NCI-H146 treated with DMSO at 0.1 percent for 48 hours (cell line): ENCODE data around the gene CD40LG.

Experiments used
- DNase-seq: peaks from one replicate; lab custom pipeline; 2025; ENCODE audit not compliant: unreplicated experiment; lab: John Stamatoyannopoulos, UW

CD40LG gene

GRCh38 chrX:136647677-136648360, at the start of gene CD40LG:
TSS of gene CD40LG (plus strand) at chrX:136648158. CDS start at chrX:136648249, 91 bp downstream.
- DNase-seq, result no peak

DNA sequence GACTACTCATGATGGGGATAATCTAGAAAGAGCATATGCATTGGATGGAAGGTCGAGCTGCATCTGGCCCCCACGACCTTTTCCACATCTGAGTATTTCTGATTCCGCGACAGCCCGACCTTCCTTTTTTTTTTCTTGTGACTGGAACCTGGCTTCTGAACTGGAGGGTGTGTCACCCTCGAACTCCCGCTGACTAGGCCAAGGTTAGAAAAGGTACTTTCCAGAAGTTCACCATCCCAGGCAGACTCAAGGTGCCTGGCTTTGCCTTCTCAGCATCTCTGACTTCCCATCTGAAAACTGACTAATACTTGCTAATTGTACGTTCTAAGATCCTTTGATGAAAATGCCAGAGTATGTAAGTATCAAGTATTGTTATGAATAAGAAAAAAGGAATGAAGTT, 49.3 kb upstream of the CD40LG start:
- no peak for DNase-seq

GRCh38 chrX:136600059-136600458, 47.9 kb upstream of the CD40LG start:
- no peak for DNase-seq

DNA sequence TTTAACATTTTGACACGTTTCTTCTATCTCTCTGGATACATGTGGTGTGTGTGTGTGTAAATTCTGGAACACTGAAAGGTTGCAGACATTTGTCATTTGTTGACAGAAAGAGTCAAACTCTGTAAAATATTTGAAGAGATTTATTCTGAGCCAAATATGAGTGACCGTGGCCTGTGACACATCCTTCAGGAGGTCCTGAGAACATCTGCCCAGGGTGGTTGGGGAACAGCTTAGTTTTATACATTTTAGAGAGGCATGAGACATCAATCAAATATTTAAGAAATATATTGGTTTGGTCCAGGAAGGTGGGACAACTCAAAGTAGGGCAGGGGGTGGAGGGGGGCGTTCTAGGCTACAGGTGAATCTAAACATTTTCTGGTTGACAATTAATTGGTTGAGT, 40.7 kb upstream of the CD40LG start:
- no peak for DNase-seq

DNA sequence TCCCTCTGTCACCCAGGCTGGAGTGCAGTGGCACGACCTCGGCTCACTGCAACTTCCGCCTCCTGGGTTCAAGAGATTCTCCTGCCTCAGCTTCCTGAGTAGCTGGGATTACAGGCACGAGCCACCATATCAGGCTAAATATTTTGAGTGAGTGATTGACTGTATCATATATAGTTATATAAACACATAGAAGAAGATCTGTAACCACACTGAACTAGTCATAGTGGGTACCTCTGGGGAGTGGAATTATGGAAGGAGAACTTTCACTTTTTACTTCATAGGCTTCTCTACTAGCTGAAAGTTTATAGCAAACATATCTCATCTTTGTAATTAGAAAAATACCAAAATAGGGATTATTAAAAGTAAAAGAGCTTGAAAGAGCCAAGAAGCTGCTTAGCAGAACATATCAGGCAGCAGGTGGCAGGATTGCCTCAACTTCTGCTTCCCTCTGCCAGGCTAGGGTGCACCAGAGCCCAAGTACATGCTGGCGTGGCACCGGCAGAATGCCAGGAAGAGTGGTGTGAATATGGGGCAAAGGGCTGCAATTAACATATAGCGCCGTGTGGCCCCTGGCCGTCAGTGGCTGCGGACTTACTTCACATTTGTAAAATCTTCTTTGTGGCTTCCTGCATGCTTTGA, 39.5 kb upstream of the CD40LG start:
- no peak for DNase-seq

GRCh38 chrX:136616987-136617685, 30.8 kb upstream of the CD40LG start:
- DNase-seq, result no peak

DNA sequence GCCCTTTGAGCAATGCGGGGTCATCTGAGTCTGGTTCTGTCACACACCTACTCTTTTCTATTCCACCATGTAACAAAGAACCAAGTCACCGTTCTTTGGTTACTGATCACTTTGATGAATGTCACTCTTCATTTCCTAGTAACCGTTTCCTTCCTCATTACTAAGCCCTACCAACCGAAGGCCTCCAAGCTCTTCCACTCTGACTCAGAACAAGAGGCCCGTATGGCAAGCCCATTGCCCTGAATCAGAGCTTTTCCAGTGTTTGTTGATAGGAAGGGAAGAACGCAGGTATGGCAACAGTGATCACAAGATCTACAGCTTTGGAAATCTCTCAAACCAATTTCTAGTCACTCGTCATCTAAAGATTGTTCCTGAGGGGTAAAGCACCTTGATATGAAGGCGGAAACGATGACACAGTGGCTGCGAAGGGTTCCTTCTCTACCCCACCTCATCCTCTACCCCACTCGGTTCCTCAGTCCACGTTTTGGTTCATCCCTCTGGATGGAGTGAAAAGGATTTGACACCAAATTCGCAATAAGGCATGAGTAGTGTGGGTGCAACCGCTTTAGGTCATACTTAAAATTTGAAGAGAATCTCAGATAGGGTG, 28.0 kb upstream of the CD40LG start:
- DNase-seq, result no peak

- DNase-seq, result no peak
These were observed 27.2 kb upstream of the CD40LG start for GRCh38 chrX:136620780-136621179.

DNA sequence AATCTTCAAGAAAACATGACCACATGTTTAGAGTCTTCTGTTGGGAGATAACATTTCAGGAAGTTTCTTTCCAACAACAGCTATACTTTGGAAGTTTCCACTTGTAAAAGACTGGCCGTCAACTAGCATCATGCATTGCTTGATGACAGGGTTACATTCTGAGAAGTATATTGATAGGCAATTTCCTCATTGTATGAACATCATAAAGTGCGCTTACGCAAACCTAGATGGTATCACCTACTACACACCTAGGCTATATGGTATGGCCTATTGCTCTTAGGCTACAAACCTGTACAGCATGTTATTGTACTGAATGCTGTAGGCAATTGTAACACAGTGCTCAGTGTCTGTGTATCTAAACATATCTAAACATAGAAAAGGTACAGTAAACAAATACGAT, 25.4 kb upstream of the CD40LG start:
- DNase-seq, result no peak

- no peak for DNase-seq
These were observed 24.6 kb upstream of the CD40LG start for GRCh38 chrX:136623396-136623795.

- DNase-seq, result no peak
These were observed 22.7 kb upstream of the CD40LG start for GRCh38 chrX:136625246-136625645.

DNA sequence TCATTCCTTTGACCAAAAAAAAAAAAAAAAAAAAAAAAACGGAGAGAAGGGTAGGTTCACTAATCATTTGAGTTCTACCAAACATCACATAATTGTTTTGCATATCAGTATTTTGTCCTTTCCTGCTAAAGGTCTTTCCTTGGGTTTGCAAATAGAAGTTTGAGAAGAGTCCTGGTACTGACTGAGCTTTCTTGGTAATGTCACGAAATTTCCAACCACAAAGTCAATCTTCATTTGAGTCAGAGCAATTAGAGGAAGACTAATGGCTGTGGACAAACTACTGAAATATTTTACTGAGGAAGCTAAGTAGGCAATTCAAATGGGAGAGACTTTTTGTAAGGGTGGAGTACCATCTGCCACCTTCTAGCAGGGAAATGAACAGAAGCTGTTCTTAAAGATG, 21.7 kb upstream of the CD40LG start:
- DNase-seq, result no peak

- no peak for DNase-seq
These were observed 21.1 kb upstream of the CD40LG start for GRCh38 chrX:136626891-136627290.

DNA sequence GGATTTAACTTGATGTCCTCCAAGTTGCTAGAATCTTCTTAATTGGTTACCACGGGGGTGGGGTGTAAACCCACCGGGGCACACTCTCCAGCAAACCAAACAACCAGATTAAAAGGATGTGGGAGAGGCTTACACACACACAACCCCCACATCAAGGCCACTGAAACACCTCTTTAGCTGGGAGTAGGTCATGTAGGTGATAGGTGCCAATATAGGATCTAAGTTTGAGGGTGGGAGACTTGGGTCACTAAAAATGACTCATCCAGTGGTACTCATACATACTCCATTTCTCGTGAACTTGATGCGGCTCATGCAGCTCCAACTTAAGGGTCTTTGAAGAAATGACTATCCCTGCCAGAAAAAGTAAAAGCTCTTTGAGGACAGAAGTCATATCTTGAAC, 20.5 kb upstream of the CD40LG start:
- DNase-seq, result no peak

DNA sequence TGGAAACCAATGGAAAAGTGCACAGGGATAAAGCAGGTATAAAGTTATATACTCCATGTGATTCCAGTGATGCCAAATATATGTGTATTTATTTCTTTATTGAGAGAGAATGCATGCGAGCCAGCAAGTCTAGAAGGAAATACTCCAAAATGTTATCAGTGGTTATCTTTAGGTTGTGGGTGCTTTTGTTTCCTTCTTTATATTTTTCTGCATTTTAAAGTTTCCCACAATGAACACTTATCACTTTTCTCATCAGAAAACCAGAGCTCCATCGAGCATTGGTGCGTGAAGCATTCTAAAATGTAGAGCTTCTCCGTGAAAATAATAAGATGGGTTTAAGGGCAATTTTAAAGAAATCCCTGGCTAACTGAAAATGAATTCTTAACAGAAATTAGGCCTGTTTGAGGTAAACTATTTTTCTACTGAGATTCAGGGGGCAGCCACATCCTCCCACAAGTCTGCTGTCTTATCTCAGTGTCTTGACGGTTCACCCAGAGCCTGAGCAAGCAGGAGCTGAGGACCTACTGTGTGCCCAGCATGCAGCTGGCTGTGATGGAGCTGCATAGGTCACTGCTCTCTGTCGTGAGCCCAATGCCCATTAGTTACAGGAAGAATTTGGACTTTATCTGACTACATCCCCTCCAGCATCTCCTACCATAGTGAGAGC, 18.7 kb upstream of the CD40LG start:
- no peak for DNase-seq

GRCh38 chrX:136630881-136631280, 17.1 kb upstream of the CD40LG start:
- DNase-seq, result no peak

DNA sequence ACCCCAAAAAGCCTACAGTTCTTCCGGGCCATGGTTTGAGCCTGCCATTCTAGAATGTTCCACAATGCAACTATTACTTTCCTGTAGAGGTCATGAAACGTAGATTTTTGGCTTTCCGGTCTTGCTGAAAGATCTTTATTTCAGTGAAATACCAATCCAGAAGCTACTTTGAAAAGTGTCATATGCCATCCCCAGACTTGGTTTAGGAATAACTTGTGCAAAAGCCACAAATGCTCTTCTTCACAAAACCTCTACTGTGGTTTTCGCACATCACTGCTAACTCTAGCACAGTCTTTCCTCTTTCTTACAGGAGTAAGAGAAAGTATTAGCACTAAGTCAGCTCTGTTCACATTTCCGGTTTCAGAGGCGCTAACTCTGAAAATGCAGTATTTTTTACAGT, 12.7 kb upstream of the CD40LG start:
- no peak for DNase-seq

GRCh38 chrX:136636121-136636520, 11.8 kb upstream of the CD40LG start:
- no peak for DNase-seq

GRCh38 chrX:136639506-136640176, 8.3 kb upstream of the CD40LG start:
- DNase-seq, result no peak

DNA sequence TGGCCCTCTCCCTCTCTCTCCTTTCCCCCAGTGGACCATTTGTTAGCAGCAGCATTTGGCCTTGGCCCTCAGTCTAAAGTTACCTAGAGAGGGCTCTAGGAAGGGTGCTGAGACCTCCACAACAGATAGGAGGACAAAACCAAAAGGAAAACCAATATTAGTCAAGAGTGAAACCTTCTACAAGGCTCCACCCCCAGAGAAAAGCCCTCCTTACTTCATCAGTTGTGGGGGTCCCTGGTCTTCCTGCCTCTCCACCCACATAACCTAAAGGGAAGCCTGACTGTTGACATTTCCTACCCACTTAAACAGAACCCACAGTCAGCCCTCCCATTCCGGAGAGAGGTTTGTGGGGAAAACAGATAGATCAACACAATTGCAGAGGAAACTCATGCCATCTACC, 4.7 kb upstream of the CD40LG start:
- DNase-seq, result no peak
